Spleen (tissue), 7 donors: ENCODE data around the gene PIK3CB.

Source experiments
- POLR2A ChIP-seq, 3 donors: fragments of 450-650 bp; IDR thresholded peaks; one replicate each; pipeline ENCODE4 v1.5.1; 2017; ENCODE audit warnings: antibody characterized with exemption in 3 of 3, mild to moderate bottlenecking in 1 of 3
- POLR2AphosphoS5 ChIP-seq, 3 donors: sonication (generic); formaldehyde crosslinking; IDR thresholded peaks; one replicate each; pipeline ENCODE4 v1.5.1; 2017; ENCODE audit warnings: antibody characterized with exemption in 3 of 3
- TF ChIP-seq, protein P1 (sequence below), 11 experiments: fragments of 200-600 bp in 7 of 11; fragments of 450-650 bp in 4 of 11; sonication (generic) in 4 of 11; IDR thresholded peaks in 8 of 11; conservative IDR thresholded peaks in 3 of 11; 1 replicate in 7 of 11; 2 replicates in 4 of 11; pipeline versions ENCODE4 v1.4.0 to v1.8.0; 2016 to 2021; ENCODE audit warnings: antibody characterized with exemption in 11 of 11, inconsistent platforms in 4 of 11, mild to moderate bottlenecking in 1 of 11
- donor health status: DM: no; HTN: no; CAD: no; lungs with moderate emphysema.
- donor health status: DM: no; HTN: no; CAD: no.
- donor health status: DM: no; HTN: no; CAD: no.

DNA sequence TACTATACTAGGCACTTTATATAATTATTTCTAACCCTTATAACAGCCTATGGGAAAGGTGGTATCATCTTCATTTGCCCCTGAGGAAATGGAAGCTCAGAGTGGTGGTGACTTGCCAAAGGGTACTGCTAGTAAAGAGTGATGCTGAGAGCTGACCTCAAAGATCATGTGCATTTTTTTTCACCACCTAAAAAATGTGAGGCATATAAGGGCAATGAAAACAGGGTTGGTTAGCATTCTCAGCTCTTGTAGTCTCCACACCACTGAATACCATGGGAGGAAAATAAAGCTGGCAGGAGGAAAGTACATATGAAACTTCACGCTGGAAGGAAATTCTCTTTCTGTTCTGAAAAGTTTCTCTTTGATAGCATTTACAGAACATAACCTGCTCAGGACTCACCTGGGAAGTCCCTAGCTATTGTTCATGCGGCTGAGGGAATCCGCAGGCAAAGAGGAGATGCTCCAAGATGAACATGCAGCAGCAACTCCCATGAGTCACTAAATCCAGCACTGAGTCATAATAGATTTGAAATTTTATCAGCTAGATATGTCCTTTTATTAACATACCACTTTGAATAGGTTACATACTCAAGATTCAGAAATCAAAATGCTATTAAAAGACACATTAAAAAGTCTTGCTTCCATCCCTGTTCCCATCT is 208.9 kb downstream of the PIK3CB start:
- TF ChIP-seq, protein P1, sequence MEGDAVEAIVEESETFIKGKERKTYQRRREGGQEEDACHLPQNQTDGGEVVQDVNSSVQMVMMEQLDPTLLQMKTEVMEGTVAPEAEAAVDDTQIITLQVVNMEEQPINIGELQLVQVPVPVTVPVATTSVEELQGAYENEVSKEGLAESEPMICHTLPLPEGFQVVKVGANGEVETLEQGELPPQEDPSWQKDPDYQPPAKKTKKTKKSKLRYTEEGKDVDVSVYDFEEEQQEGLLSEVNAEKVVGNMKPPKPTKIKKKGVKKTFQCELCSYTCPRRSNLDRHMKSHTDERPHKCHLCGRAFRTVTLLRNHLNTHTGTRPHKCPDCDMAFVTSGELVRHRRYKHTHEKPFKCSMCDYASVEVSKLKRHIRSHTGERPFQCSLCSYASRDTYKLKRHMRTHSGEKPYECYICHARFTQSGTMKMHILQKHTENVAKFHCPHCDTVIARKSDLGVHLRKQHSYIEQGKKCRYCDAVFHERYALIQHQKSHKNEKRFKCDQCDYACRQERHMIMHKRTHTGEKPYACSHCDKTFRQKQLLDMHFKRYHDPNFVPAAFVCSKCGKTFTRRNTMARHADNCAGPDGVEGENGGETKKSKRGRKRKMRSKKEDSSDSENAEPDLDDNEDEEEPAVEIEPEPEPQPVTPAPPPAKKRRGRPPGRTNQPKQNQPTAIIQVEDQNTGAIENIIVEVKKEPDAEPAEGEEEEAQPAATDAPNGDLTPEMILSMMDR (IDR thresholded peaks at IDR 0.05 in 8 of 11, conservative IDR thresholded peaks at IDR 0.05 in 3 of 11) = no peak
- TF ChIP-seq POLR2A (IDR thresholded peaks at IDR 0.05) (no peak), POLR2AphosphoS5 (IDR thresholded peaks at IDR 0.05) (no peak)
